CD4-positive, alpha-beta T cell treated with Interleukin-15 for 1 hour (primary cell): ENCODE results near the gene CCDC17.

ENCODE experiments used
- DNase-seq: peaks from one replicate; pipeline ENCODE4 v3.0.0-alpha.2; 2020

Gene CCDC17

GRCh38 chr1:45574105-45574626 is 49.7 kb downstream of the CCDC17 start:
- DNase-seq: no peak

GRCh38 chr1:45573231-45573804 is 50.5 kb downstream of the CCDC17 start:
- DNase-seq: no peak

DNA sequence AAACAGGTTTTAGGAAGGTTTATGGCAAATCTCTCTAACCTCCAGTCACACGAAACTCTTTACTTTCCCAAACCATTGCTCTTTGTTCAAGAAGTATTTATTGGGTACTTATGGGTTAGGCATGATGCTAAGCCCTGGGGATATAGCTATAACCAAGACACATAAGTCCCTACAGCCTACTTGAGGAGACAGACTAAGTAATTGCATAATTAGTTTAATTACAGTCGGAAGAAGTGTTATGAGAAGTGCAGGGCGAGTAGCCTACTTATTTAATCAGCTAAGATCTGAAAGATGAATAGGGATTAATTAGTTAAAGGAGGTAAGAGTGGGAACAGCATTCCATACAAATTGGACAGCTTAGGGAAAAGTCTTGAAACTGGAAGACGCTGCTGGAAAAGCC is 53.2 kb downstream of the CCDC17 start:
- no peak for DNase-seq
